ENCODE measurements around the gene WFIKKN1.

WFIKKN1 gene

DNA sequence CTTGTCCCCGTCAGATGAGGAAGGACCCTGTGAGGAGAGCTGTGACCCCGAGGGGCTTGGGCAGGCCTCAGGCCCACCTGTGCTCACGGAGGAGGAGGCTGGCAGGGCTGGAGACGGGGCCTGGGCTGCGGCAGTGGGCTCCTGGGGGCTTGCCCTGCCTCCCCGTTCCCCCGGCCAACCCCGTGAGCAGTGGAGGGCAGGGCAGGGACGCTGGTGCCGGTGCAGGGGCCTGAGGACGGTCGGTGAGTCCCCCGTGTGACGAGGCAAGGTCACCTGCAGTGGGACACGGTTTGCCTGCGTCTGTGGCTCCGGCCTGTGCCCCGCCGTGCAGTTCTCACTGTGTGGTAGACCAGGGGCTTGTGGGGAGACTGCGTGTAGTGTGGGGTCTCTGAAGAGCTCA is 28.8 kb downstream of the WFIKKN1 start:
- no peak for DNase-seq

- DNase-seq = no peak
Observed at GRCh38 chr16:660132-660458, 29.3 kb downstream of the WFIKKN1 start.

DNA sequence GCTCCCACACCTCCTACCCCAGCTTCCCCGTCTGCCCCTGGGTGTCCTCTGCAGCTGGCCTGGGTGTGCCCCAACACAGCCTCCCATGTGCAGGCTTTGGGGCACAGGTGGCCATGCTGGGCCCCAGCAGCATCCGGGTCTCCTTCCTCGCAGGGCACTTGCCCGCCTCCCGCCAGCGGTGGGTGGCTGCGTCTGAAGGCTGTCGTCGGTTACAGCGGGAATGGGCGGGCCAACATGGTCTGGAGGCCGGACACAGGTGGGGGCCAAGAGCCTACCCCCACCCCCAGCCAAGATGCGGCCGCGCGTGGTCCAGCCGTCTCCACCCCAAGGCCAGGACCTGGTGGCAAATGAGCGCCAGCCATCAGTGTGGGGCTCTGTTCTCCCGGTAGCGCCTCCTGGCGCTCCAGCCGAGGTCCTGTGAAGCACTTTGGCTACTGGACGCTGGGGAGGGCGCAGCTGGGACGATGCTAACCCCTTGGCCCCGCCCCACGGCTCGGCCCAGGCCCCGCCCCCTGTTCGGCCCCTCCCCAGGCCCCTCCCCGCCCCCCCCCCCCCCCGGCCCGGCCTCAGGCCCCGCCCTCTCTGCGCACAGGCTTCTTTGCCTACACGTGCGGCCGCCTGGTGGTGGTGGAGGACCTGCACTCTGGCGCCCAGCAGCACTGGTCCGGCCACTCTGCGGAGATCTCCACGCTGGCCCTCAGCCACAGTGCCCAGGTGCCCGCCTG is 29.8 kb downstream of the WFIKKN1 start:
- DNase-seq = peak; percentile 82

- DNase-seq = no peak
Observed at GRCh38 chr16:661184-661821, 30.5 kb downstream of the WFIKKN1 start.

- DNase-seq = no peak
Observed at GRCh38 chr16:662095-662494, 31.3 kb downstream of the WFIKKN1 start.

DNA sequence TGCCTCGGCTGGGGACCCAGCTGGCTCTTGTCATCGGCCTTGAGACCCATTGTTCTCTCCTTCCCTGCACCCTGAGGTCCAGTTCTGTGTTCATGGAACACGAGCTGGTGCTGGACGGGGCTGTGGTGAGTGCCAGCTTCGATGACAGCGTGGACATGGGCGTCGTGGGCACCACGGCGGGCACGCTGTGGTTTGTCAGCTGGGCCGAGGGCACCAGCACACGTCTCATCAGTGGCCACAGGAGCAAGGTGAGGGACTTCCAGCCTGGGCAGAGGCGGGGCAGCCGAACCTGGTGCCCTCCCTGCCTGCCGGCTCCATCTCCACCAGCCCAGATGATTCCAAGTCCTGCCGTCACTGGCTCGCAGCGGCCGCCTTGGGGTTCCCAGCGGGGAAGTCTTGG is 31.8 kb downstream of the WFIKKN1 start:
- DNase-seq = no peak

GRCh38 chr16:666572-666971 is 35.8 kb downstream of the WFIKKN1 start:
- DNase-seq = no peak

- no peak for DNase-seq
Observed at GRCh38 chr16:667113-667779, 36.5 kb downstream of the WFIKKN1 start.

DNA sequence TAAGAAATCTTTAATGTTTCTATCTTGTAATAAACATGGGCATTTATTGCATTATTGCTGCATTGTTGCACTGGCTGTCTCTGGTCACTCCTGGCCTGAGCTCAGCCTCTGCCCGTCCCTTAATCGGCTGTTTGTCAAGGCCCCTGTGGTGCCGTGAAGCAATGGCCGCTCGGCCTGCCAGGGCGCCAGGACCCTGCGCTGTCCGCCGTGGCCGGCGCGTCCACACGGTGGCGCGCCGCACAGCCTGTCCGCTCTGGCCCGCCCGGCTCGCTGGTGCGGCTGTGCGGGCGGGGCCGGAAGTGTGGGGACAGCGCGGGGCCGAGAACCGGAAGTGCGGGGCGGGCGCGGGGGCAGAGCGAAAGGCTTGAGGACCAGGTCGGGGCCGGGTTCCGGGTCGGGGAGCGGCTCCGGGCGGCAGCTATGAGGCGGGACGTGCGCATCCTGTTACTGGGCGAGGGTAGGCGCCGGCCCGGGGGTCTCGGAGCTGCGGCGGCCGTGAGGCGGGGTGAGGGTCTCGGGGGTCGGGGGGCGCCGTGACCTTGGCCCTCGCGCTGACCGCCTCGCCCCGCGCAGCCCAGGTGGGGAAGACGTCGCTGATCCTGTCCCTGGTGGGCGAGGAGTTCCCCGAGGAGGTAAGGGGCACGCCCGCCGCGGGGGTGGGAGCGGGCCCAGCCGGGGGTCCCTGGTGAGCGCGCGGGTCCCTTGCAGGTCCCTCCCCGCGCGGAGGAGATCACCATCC is 37.2 kb downstream of the WFIKKN1 start, which contains the start of gene RHOT2:
Gene RHOT2 (plus strand): TSS at position 353 of the 739 bp plus-strand sequence. CDS start 68 bp downstream, at position 421.
- peak; percentile 94 for DNase-seq

DNA sequence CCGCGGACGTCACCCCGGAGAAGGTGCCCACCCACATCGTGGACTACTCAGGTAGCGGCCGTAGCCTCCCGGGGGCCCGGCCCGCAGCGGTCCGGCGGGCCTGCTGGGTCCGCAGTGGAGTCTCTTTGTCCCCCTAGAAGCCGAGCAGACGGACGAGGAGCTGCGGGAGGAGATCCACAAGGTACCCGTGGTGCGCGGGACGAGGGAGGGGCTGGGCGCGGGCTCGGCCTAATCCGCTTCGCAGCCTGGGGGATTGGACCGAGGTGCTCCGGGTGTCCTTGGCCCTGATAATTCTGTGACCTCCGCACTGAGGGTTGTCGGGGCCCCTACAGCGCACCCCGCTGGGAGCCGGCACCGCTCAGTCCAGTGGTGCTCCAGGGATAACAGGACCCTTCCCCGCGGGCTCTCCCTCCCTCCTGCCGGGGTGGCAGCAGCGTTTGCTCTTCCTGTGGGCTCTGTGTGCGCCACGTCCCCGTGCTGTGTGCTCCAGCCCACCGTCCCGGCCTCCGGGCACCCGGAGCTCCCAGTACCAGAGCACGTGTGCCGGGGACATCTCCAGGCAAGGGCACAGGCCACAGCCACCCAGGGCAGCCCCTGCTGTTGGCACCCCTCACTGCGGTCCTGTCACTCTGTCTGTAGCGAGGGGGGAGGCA is 37.9 kb downstream of the WFIKKN1 start:
- no peak for DNase-seq

GRCh38 chr16:669666-670065 is 38.9 kb downstream of the WFIKKN1 start:
- no peak for DNase-seq

GRCh38 chr16:670485-671352 is 39.9 kb downstream of the WFIKKN1 start:
- DNase-seq = no peak

DNA sequence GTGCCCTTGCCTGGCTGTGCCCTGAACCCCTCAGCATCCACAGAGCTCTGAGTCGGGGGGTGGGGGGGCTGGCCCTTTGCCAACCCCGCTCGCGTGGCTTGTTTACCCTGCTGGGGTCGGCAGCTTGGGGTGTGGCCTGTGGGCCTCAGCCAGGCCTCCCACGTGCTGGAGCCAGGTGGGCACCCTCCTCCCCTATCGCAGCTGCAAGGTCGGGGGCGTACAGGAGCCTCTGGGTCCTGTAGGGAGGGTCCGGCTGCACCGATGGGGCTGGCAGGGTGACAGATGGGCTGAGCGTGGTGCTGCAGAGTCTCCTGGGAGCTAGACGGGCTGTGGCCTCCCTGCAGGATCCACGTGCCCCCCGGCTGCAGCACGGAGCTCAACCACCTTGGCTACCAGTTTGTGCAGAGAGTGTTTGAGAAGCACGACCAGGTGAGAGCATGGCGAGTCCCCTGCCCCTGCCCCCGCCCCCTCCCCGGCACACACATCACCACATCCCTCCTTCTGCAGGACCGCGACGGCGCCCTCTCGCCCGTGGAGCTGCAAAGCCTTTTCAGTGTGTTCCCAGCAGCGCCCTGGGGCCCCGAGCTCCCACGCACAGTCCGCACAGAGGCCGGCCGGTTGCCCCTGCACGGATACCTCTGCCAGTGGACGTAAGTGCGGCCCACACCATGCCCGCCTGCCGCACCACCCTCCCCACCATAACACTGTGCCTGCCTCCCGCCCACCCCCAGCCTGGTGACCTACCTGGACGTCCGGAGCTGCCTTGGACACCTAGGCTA is 40.8 kb downstream of the WFIKKN1 start:
- DNase-seq = no peak

GRCh38 chr16:672371-672770 is 41.6 kb downstream of the WFIKKN1 start:
- DNase-seq = no peak

GRCh38 chr16:672851-673250 is 42.1 kb downstream of the WFIKKN1 start:
- no peak for DNase-seq

DNA sequence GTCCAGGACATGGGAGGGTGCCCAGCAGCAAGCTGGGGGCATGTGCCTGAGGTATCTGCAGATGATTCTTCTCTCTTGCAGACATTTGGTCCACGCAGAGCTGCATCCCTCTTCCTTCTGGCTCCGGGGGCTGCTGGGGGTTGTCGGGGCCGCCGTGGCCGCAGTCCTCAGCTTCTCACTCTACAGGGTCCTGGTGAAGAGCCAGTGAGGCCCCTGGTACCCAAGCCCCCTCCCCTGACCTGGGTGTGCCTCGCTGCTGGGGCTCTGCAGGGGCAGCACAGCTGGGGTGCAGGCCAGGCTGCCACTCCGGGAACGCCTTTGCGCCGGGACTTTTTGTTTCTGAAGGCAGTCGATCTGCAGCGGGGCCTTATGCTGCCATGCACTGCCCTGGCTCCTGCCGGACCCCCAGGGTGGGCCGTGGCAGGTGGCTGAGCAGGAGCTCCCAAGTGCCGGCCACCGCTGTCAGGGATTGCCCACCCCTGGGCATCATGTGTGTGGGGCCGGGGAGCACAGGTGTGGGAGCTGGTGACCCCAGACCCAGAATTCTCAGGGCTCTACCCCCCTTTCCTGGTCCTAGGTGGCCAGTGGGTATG is 42.7 kb downstream of the WFIKKN1 start:
- DNase-seq = no peak

- DNase-seq = no peak
Observed at GRCh38 chr16:674214-674881, 43.6 kb downstream of the WFIKKN1 start.

DNA sequence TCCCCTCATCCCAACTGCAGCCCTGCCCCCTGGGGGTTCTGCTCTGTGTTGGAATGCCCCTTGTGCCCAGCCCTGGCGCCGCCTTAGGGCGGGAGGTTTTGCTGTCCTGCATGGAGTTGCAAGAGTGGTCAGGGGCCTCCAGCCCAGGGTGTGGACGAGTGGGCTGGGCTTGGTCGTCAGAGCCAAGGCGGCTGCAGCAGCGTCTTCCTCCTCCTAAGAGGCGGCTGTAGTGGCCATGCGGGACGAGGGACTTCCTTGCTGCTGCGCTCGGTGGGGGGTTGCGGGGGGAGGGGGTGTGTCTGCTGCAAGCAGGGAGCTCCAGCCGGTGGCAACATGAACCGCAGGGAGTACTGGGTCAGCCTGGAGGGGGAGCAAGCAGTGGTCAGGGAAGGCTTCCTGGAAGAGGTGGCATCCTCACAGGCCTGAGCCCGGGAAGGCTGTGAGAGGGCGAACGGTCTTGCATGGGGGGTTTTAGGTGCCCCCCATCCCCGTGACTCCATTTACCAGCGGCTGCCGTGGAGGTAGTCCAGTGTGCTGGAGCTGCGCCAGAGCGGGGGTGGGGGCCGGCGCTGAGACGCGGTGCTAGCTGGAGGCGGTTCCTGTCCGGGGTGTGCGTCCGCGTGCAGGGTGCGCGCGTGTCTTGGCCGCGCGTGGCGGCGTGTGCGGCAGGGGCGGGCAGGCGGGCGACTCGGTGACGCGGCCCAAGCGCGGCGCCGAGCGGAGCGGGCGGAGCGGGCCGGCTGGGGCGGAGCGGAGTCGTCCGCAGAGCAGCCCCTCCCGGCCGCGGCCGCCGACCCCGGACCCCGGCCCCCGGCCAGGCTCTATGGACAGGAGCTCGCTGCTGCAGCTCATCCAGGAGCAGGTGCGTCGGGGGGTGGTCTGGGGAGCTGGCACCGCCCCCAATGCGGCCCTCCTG is 44.4 kb downstream of the WFIKKN1 start, which contains the start of gene RHBDL1:
Gene RHBDL1 (plus strand): TSS at position 704 of the 916 bp plus-strand sequence. CDS start 120 bp downstream, at position 824.
- peak; percentile 52 for DNase-seq

Data from midbrain (tissue), 1 donor.